Calu3 (cell line): Measurements from ENCODE around the gene BCL7C. TPM values are rescaled to one million over a fixed set of nuclear protein-coding genes. Genes with fewer than 3 reads are reported as not detected.

Source experiments
- BruUV-seq: library from RNA; stranded (reverse); fragments of 400-500 nt; replicated peaks from 2 replicates; lab custom pipeline; 2021; lab: Mats Ljungman, UMichigan
- CTCF ChIA-PET: fragments of 300-600 bp; sonication (Branson Sonifier 250); formaldehyde crosslinking; loops from one replicate; lab custom pipeline; 2022; ENCODE audit warnings: antibody characterized with exemption; lab: Charles Lee
- DNase-seq: peaks from one replicate; pipeline ENCODE4 v3.0.0; 2022
- H3K27ac Mint-ChIP-seq: one replicate; pipeline ENCODE4 v1.8.0; 2022; ENCODE audit warnings: mixed read lengths; ENCODE audit not compliant: unreplicated experiment
- H3K27me3 Mint-ChIP-seq: one replicate; pipeline ENCODE4 v1.8.0; 2022; ENCODE audit warnings: mixed read lengths; ENCODE audit not compliant: unreplicated experiment
- H3K36me3 Mint-ChIP-seq: one replicate; pipeline ENCODE4 v1.8.0; 2022; ENCODE audit warnings: mild to moderate bottlenecking, moderate library complexity, mixed read lengths; ENCODE audit not compliant: insufficient read depth, unreplicated experiment
- H3K4me1 Mint-ChIP-seq: one replicate; pipeline ENCODE4 v1.8.0; 2022; ENCODE audit warnings: mild to moderate bottlenecking, low read depth, mixed read lengths; ENCODE audit not compliant: unreplicated experiment
- H3K4me3 Mint-ChIP-seq: one replicate; pipeline ENCODE4 v1.8.0; 2022; ENCODE audit warnings: mild to moderate bottlenecking, low read depth, moderate library complexity, mixed read lengths; ENCODE audit not compliant: unreplicated experiment
- H3K9me3 Mint-ChIP-seq: one replicate; pipeline ENCODE4 v1.8.0; 2022; ENCODE audit warnings: low read depth, mixed read lengths; ENCODE audit not compliant: unreplicated experiment
- intact Hi-C: fragments of 100-400 bp; cut with micrococcal nuclease; formaldehyde crosslinking; loops from one replicate; pipeline ENCODE4 v1.10.0; 2022; ENCODE audit not compliant: unreplicated experiment
- total RNA-seq: library from RNA; stranded (reverse); gene quantifications from 2 replicates; pipeline ENCODE4 v1.2.3, GENCODE V29; 2022
- TF ChIP-seq, protein P1 (sequence below): fragments of 200-600 bp; IDR thresholded peaks from one replicate; pipeline ENCODE4 v1.8.0; 2022; ENCODE audit warnings: antibody characterized with exemption; ENCODE audit not compliant: unreplicated experiment

The BCL7C gene
- total RNA-seq, 1 experiment from 2014 or later = 26.6 TPM

GRCh38 chr16:30844671-30845449 lies 49.0 kb downstream of the BCL7C start:
- no peaks in the 10 kb centered on the region for H3K27me3 Mint-ChIP-seq

GRCh38 chr16:30844346-30844670 lies 49.6 kb downstream of the BCL7C start:
- CTCF ChIA-PET = interaction anchor here (0.5 to 2.5 kb wide), 22 partner anchors 9 to 896 kb away, joined by 3 to 26 read pairs (median 4); partner anchors contain the start of genes FBXL19, HSD3B7 and ZNF629
- Mint-ChIP-seq H3K27ac (no peak overlapping the region), H3K36me3 (no peaks in the 10 kb centered on the region), H3K9me3 (no peaks in the 10 kb centered on the region), H3K4me1 (peaks cover 19% of the 10 kb centered on the region), H3K27me3 (no peaks in the 10 kb centered on the region), H3K4me3 (no peak overlapping the region)
- intact Hi-C loops = loop anchor here (1.0 to 2.0 kb wide), 3 partner anchors 20 to 78 kb away; partner anchors contain the start of gene CTF1
- no TSS peak for BruUV-seq
- TF ChIP-seq, protein P1, sequence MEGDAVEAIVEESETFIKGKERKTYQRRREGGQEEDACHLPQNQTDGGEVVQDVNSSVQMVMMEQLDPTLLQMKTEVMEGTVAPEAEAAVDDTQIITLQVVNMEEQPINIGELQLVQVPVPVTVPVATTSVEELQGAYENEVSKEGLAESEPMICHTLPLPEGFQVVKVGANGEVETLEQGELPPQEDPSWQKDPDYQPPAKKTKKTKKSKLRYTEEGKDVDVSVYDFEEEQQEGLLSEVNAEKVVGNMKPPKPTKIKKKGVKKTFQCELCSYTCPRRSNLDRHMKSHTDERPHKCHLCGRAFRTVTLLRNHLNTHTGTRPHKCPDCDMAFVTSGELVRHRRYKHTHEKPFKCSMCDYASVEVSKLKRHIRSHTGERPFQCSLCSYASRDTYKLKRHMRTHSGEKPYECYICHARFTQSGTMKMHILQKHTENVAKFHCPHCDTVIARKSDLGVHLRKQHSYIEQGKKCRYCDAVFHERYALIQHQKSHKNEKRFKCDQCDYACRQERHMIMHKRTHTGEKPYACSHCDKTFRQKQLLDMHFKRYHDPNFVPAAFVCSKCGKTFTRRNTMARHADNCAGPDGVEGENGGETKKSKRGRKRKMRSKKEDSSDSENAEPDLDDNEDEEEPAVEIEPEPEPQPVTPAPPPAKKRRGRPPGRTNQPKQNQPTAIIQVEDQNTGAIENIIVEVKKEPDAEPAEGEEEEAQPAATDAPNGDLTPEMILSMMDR = no peak
- DNase-seq = no peak

More at GRCh38 chr16:30844671-30845449, 49.0 kb downstream of the BCL7C start:
- Mint-ChIP-seq H3K4me1 (peaks cover 14% of the 10 kb centered on the region), H3K36me3 (no peaks in the 10 kb centered on the region), H3K9me3 (no peaks in the 10 kb centered on the region), H3K4me3 (peak overlapping the region; percentile 24), H3K27ac (no peak overlapping the region)
- intact Hi-C loops = loop anchor here (1.0 to 2.0 kb wide), 3 partner anchors 21 to 77 kb away; partner anchors contain the start of gene CTF1
- DNase-seq = peak; percentile 91
- BruUV-seq = no TSS peak
- CTCF ChIA-PET = interaction anchor here (0.5 to 2.5 kb wide), 26 partner anchors 8 to 896 kb away, joined by 3 to 26 read pairs (median 4); partner anchors contain the start of genes FBXL19, HSD3B7 and ZNF629
- TF ChIP-seq, protein P1 = peak; percentile 86

DNA sequence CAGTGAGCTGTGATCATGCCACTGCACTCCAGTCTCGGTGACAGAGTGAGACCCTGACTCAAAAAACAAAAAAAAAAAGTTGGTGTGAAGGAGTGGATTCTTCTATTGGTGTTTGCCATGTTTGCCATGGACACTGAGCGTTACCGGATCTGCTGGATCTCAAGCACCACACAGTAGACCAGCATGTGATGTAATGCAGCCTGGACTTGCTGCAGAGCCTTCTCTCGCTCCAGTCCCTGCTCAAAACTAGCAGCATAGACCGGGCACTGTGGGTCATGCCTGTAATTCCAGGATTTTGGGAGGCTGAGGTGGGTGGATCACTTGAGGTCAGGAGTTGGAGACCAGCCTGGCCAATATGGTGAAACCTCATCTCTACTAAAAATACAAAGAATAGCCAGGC lies 50.4 kb downstream of the BCL7C start:
- CTCF ChIA-PET = interaction anchor here (2.5 kb wide), 1 partner anchor 14 kb away, joined by 22 read pairs; no protein-coding TSS in a partner anchor
- no peaks in the 10 kb centered on the region for H3K27me3 Mint-ChIP-seq
- no peak overlapping the region for H3K4me3 Mint-ChIP-seq
- TF ChIP-seq, protein P1 = no peak
- DNase-seq = no peak
- intact Hi-C loops = no loop called here
- H3K9me3 Mint-ChIP-seq = no peaks in the 10 kb centered on the region
- BruUV-seq = no TSS peak
- H3K27ac Mint-ChIP-seq = no peak overlapping the region
- H3K4me1 Mint-ChIP-seq = peaks cover 27% of the 10 kb centered on the region
- H3K36me3 Mint-ChIP-seq = no peaks in the 10 kb centered on the region

DNA sequence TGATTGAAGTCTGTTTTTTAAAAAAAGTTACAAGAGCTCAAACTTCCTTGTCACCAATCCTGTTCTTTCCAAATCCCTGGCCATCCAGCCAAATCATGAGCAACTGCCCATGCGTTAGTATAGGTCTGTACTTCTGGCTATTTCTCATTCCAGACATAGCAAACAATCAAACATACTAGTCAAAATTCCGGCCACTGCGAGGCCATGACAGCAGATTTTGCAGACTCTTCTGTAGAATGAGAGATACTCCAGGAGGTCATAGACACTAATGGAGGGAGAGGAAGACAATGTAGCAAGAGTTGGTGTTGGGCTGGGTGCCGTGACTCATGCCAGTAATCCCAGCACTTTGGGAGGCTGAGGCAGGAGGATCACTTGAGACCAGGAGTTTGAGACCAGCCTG lies 50.9 kb downstream of the BCL7C start:
- H3K4me3 Mint-ChIP-seq = no peak overlapping the region
- no TSS peak for BruUV-seq
- no peak overlapping the region for H3K27ac Mint-ChIP-seq
- intact Hi-C loops = no loop called here
- TF ChIP-seq, protein P1 = no peak
- no peaks in the 10 kb centered on the region for H3K9me3 Mint-ChIP-seq
- CTCF ChIA-PET = interaction anchor here (2.5 kb wide), 1 partner anchor 14 kb away, joined by 22 read pairs; no protein-coding TSS in a partner anchor
- H3K4me1 Mint-ChIP-seq = peaks cover 28% of the 10 kb centered on the region
- H3K27me3 Mint-ChIP-seq = no peaks in the 10 kb centered on the region
- DNase-seq = no peak
- peaks cover 4% of the 10 kb centered on the region for H3K36me3 Mint-ChIP-seq
